GM21360 (cell line): ENCODE results near the gene KRTAP10-6.
"Not testable (repeated sequence)": the region's sequence is repeated elsewhere in the genome, so short reads cannot be mapped to it uniquely, and the experiment has no call there.

Source experiments
- ATAC-seq: cut with Tn5 transposase; IDR thresholded peaks from one replicate; pipeline ENCODE4 v1.9.1; 2021; ENCODE audit warnings: mild to moderate bottlenecking, moderate library complexity; ENCODE audit not compliant: unreplicated experiment

The KRTAP10-6 gene

DNA sequence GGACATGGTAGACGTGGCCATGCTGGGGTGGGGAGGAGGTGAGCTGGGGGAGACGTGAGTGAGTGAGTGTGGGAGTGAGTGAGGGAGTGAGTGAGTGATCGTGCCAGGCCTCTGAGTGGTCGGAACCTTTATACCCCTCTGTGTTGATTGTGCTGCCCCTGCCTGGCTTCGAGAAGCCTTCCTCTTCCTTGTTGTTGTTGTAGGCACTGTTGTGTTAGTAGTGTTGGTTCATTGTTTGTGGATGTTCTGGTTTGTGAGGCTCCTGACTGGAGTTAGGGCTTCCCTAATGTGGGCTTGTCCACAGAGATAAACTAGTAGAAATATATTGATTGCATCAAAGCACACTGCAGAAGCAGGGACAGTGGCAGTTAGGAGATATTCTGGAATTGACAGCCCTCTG is 33.6 kb downstream of the KRTAP10-6 start, which contains the start of gene KRTAP10-3:
Gene KRTAP10-3, minus strand, starts transcription at position 101 of the 400 bp plus-strand sequence. Its CDS starts 80 bp downstream, at position 21.
- no peak for ATAC-seq

DNA sequence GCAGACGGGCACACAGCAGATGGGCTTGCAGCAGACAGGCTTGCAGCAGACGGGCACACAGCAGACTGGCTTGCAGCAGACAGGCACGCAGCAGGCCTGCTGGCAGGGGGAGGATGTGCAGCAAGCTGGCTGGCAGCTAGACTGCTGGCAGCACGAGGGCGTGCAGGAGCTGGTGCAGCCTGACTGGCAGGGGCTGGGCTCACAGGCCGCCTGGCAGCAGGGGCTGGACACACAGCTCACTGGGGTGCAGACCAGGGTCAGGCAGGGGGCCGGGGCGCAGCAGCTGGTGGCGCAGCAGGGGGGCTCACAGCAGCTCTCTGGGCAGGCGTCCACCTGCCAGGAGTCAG is 34.0 kb downstream of the KRTAP10-6 start:
- ATAC-seq, result not testable (repeated sequence)

DNA sequence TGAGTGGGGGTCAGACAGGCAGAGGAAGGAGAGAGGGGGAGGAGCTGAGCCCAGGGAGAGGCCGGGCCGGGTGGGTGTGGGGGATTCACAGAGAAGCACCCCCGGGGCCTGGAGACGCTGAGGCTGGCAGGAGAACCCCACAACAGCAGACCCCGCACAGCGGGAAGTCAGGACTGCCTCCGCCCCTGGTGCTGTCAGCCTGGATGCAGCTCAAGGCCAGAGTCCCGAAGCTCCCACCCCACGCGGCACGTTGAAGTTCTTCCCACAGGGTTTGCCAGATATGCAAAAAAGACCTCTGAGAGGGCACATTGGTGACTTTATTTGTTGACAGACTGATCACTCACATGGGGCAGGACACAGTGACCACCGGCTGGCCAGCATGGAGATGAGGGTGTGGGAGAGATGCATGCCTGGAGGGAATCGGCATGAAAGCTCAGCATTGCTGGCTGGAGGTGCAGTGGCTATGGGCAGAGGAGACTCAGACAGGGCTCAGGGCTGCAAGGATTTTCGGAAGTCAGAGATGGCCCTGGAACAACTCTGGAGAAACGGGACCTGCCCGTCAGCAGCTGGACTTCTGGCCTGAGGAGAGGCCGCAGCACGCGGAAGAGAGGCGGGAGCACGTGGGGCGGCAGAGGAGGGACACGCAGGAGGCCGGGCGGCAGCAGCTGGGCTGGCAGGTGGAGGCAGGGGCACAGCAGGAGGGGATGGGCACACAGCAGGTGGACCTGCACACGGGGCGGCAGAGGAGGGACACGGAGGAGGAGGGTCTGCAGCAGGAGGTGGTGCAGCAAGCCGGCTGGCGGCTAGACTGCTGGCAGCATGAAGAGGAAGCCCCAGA is 34.6 kb downstream of the KRTAP10-6 start:
- ATAC-seq, result no peak

DNA sequence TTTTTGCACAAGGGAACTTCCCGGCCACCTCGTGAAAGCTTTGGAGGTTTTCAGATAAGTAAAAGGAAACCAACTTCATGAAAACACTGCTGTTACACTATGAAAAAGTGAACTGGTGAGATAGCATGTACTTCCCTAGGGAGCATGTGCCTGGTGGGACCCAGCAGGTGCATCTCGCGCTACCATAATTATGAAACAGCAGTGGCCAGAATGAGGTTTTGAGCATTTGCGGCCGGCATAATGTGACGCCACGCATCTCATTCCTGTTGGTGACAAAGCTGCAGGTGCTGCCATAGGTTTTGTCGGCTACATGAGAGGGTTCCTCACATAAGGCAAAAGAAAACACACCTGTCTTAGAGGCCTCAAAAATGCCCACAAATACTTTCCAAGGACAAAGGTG is 35.4 kb downstream of the KRTAP10-6 start:
- ATAC-seq, result no peak

DNA sequence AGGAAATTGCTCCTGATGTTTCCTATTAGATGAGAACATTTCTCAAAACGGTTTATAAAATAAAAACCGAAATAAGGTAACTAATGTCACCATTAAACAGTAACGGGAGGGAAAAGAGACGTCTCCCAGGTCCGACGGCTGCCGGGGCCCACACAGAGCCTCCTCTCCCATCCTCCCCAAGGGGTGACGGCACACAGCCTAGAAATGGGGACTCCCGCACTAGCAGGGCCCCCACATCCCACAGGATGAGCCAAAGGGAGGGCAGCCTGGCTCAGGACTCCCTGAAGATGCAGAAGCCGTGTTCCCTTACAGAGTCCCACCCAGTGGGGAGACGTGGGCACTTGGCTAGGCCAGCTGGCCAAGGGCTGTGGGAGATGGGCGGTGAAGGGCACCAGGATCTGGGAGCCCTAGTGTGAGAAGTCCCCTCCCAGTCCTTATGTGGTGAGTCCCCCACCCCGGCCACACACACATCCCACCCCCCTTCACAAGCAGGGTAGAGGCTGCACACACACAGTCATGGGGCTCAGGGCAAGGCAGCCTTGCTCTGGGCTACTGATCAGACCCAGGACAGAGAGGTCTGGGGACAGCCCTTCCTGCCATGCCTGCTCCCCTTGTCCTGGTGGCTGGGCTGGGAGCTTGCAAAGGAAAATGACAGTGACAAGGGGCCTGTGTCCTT is 37.0 kb downstream of the KRTAP10-6 start:
- no peak for ATAC-seq

DNA sequence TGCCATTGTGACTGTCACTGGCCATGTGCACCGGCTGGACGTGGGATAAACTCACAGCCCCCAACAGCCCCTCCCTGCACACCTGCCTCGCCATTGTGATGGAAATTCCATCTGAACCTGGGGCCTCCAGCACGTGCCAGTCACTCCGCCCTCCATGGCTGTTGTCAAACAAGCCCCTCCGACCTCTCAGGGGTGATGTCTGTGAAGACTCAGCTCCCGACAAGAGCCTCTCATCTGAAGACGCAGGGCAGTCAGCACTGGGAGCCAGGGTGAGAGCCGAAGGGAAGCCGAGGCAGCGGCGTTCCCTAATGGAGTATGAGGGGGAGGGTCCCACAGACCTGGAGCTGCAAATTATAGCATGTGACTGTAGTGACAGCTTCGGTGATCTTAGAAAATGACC is 39.6 kb downstream of the KRTAP10-6 start:
- no peak for ATAC-seq

DNA sequence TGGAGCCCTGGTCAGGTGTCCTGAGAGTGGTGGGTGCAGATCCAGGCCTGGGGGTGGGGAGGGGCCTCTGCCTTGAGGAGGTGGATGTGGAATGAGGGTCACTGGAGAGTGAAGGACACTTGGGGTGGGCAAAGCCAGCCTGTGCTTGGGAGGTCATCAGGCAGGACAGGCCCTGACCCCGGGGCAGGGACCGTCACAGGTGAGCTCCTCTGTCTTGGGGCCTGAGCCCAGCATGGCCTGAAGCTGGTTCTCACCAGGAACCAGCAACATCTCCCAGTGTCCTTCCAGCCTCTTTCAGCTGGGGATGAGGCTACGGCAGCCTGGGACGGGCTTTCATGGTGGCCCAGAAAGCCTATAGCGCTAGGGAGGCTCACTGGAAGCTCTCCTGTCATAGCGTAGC is 40.2 kb downstream of the KRTAP10-6 start:
- ATAC-seq, result no peak

DNA sequence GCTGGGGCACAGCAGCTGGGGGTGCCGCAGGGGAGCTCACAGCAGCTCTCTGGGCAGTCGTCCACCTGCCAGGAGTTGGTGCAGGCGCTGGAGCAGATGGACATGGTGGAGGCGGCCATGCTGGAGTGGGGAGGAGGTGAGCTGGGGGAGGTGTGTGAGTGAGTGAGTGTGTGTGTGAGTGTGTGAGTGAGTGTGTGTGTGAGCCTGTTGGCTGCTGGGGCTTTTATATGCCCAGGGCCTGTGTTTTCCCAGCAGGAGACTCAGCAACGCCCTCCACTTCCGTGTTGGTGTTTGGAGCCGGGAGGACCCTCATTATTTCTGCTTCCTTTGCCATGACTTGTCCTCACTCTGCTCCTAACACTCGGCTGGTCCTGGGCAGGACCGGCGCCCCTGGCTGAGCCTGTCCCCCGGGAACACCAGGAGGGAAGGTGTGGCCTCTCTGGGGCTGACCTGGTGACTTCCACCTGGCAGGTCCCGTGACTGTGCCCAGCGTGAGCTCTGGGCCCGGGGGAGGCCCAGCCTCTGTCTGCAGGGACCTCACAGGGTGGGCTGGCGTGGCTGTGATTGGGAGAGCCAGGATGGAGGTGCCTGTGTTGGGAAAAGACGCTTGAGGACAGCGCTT is 40.9 kb downstream of the KRTAP10-6 start, which contains the start of gene KRTAP10-2:
Gene KRTAP10-2, minus strand, starts transcription at position 166 of the 622 bp plus-strand sequence. Its CDS starts 47 bp downstream, at position 119.
- no peak for ATAC-seq

DNA sequence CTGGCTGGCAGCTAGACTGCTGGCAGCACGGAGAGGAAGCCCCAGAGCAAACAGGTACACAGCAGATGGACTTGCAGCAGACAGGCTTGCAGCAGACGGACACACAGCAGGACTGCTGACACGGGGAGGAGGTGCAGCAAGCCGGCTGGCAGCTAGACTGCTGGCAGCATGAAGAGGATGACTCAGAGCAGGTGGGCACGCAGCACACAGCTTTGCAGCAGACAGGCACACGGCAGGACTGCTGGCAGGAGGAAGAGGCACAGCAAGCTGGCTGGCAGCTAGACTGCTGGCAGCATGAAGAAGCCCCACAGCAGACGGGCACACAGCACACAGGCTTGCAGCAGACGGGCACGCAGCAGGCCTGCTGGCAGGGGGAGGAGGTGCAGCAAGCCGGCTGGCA is 41.5 kb downstream of the KRTAP10-6 start:
- no peak for ATAC-seq

DNA sequence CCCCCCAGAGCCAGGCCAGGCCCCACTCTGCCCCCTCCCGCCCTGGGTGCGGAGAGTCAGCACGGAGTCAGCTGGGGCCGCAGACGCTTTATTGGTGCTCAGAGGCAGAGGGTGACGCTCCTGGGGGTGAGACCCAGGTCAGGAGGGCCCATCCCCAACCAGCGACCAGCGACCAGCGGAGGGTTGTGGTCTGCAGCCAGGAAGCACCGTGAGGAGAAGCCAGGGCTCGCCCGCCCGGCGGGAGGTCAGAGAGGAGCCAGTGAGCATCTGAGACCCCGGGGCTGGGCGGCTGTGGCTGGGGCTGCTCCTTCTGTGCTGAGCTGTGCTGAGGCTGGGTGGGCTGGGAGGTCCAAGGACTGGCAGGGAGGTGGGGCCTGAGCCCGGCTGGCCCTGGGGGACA is 42.0 kb downstream of the KRTAP10-6 start:
- ATAC-seq, result not testable (repeated sequence)

DNA sequence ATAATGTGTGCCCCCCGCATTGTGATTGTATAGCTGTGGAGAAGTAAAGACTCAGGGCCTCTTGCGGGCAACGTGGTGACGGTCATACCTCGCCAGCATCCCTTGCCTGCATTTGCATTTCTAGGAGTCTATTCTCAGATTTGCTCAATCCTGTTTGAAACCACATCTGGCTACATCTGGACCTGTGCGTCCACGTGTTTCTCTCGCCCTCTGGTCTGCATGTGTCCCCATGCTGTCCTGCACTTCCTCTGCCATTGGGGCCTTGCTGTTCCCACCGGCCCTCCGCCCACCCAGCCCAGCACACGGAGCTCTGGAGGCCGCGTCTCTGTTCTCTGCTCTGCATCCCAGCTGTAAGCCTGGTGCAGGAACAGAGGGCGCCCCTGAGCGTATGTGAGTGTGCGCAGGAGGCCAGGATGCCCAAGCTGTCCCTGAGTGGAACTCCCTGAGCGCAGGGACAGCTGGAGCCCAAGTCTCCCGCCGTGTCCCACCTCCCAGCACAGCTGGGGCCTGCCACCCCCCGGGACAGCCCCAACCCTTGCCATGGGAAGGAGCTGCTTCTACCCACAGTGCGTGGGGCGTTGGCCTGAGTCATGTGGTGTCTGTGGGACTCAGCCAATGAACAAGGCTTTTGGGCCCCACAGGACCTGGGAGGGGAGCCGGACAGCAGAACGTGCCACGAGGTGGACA is 42.6 kb downstream of the KRTAP10-6 start:
- ATAC-seq, result no peak

DNA sequence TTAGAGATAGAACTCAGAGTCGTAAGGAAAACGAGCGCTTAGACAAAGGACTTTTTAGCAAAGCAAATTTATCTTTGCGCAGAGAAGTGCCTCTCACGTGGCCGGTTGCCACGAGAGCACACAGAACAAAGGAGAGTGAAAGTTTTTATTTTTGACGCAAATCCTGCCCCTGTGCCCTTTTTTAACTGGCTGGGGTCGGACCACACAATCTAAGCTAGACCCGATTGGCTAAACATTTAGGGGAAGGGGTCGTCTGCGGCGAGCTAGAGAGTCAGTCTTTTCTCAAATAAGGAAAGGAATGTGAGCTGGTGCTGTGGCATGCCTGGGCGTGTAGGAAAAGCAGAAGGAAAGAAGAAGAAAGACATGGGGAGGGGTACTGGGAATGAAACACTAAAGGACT is 43.4 kb downstream of the KRTAP10-6 start:
- ATAC-seq, result no peak

DNA sequence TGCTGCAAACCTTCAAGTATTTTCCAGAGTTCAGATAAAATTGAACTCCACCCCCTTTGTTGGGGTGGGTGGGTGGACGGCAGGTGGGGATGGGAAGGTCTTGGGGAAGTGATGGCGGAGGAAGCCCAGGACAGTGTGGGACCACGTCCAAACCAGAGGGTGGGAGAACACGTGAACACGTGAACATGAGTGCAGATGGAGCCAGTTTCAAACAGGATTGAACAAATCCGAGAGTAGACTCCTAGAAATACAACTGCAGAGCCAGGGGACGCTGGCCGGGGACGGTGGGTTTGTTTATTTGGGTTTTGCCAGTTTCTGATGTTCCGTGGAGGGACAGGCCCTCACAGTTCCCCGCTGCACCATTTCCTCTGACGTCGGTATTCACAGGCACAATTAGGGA is 43.9 kb downstream of the KRTAP10-6 start:
- no peak for ATAC-seq

DNA sequence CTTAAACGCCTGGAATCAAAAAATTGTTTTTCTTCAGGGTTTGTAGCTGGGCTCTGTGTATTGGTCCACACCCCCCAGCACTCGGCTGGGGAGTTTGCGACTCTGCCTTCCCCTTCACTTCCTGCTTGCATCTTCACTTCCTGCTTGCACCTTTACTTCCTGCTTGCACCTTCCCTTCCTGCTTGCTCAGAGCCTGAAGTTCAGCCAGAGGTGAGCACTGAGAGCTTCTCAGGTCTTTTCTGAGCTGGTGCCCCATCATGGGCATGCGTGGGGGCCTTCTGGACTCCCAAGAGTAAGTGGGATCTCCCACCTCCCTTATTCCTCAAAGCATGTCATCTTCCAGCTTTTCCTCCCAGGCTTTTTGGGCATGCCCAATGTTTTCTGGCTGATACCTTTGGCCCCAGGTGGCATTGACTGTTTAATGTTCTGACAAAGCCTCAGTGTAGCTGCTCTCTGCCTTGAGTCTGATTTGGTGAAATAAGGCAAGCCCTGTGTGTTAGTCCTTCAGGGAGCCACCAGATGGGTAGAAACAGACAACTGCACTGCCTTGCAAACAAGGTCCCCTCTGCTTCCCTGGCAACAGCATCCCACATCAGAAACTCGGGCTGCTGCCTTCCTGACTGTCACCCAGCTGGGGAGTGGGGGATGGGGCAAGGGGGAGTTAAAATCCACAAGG is 44.5 kb downstream of the KRTAP10-6 start:
- no peak for ATAC-seq

DNA sequence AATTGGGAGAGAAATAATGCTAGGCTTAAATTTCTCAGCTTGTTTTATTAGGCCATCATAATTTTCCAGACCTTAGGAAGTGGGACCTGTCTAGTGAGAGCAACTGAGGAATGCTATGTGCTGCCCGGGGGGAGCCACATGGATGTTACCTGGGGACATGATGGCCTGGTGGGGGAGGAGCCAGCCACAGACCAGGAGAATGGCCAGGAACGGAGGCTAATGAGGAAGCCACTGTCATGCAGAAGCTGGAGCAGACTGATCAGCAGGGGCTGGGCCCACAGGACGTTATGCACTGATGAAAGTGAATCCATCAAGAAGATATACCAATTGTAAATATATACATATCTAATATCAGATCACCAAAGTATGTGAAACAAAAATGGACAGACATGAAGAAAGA is 47.7 kb downstream of the KRTAP10-6 start:
- no peak for ATAC-seq

DNA sequence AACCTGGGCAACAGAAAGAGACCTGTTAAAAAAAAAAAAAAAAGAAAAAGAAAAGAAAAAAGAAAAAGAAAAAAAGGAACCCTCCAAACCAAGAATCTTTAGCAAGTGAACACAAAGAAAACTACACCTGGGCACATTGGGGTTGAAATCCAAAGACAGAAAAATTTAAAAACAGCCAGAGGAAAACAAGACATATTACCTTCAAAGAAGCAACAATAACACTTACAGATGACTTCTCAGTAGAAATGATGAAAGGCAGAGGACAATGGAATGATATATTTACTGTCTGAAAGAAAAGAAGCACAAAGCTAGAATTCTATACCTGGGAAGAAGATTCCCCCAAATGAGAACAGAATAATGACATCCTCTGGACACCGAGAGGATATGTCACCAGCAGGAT is 49.6 kb downstream of the KRTAP10-6 start:
- no peak for ATAC-seq
